Neural progenitor cell (in vitro differentiated cells): ENCODE data around the gene RUNDC1.

ENCODE experiments used
- CTCF ChIP-seq: fragments of 200-600 bp; sonication (generic); IDR thresholded peaks from 2 replicates; pipeline ENCODE4 v1.5.1; 2017; ENCODE audit warnings: antibody characterized with exemption, mild to moderate bottlenecking
- EZH2 ChIP-seq: fragments of 200-600 bp; sonication (generic); IDR thresholded peaks from 2 replicates; pipeline ENCODE4 v1.6.1; 2017; ENCODE audit warnings: antibody characterized with exemption, mild to moderate bottlenecking, moderate library complexity

GRCh38 chr17:42985225-42985624, 4.9 kb downstream of the RUNDC1 start:
- TF ChIP-seq CTCF (no peak), EZH2 (no peak)
